HEK293 (cell line): ENCODE results near the gene MAP1B.

Experiments
- CTCF ChIA-PET: fragments of 350-600 bp; formaldehyde crosslinking; extraction: SDS; loops from one replicate; lab custom pipeline; 2021; ENCODE audit warnings: antibody characterized with exemption; lab: Yijun Ruan, JAX
- POLR2A ChIA-PET: fragments of 300-600 bp; formaldehyde crosslinking; extraction: SDS; loops from one replicate; lab custom pipeline; 2020; ENCODE audit warnings: antibody characterized with exemption, inconsistent platforms; lab: Yijun Ruan, JAX
- H3K27ac ChIP-seq: fragments of 200-500 bp; sonication (Bioruptor generic); 2 replicates; pipeline ENCODE4 v1.5.1; 2014; ENCODE audit warnings: low read depth, low read length, control low read depth, inconsistent platforms; ENCODE audit errors: extremely low read depth
- H3K36me3 ChIP-seq, 2 experiments: fragments of 200-500 bp in 1 of 2; sonication (Bioruptor generic) in 1 of 2; 1 replicate in 1 of 2; 2 replicates in 1 of 2; pipeline ENCODE4 v1.5.1; 2014 to 2017; ENCODE audit warnings: inconsistent platforms in 2 of 2, low read length in 2 of 2; ENCODE audit not compliant: control insufficient read depth in 2 of 2, insufficient read depth in 1 of 2
- H3K4me1 ChIP-seq: fragments of 200-500 bp; sonication (Bioruptor generic); 2 replicates; pipeline ENCODE4 v1.5.1; 2014; ENCODE audit warnings: mild to moderate bottlenecking, low read length, inconsistent platforms; ENCODE audit not compliant: control insufficient read depth, insufficient read depth
- H3K4me3 ChIP-seq: 2 replicates; pipeline ENCODE4 v1.5.1; 2011; ENCODE audit warnings: low read depth, mild to moderate bottlenecking, control low read depth, low read length, moderate library complexity
- H3K9me3 ChIP-seq: fragments of 200-500 bp; sonication (Bioruptor generic); 2 replicates; pipeline ENCODE4 v1.5.1; 2014; ENCODE audit warnings: low read depth, low read length, inconsistent platforms; ENCODE audit not compliant: control insufficient read depth, insufficient read depth
- GLIS1 ChIP-seq: fragments of 450-650 bp; formaldehyde crosslinking; IDR thresholded peaks from 2 replicates; pipeline ENCODE4 v1.5.1; 2016; ENCODE audit warnings: missing biosample characterization, missing genetic modification characterization
- MEIS1 ChIP-seq: sonication (generic); formaldehyde crosslinking; IDR thresholded peaks from 2 replicates; pipeline ENCODE4 v1.8.1; 2022; ENCODE audit warnings: missing genetic modification reagents, mild to moderate bottlenecking, borderline replicate concordance
- SP3 ChIP-seq: fragments of 450-650 bp; formaldehyde crosslinking; IDR thresholded peaks from 2 replicates; pipeline ENCODE4 v1.5.1; 2016; ENCODE audit warnings: missing biosample characterization, missing genetic modification characterization
- SP7 ChIP-seq: fragments of 450-650 bp; formaldehyde crosslinking; IDR thresholded peaks from 2 replicates; pipeline ENCODE4 v1.5.1; 2016; ENCODE audit warnings: missing biosample characterization, missing genetic modification characterization
- ZFHX2 ChIP-seq: fragments of 450-650 bp; formaldehyde crosslinking; conservative IDR thresholded peaks from 2 replicates; pipeline ENCODE4 v1.5.1; 2016; ENCODE audit warnings: missing biosample characterization, missing genetic modification characterization
- ZFP69B ChIP-seq: fragments of 450-650 bp; formaldehyde crosslinking; IDR thresholded peaks from 2 replicates; pipeline ENCODE4 v1.5.1; 2016; ENCODE audit warnings: missing biosample characterization, missing genetic modification characterization
- ZNF114 ChIP-seq: fragments of 450-650 bp; formaldehyde crosslinking; IDR thresholded peaks from 2 replicates; pipeline ENCODE4 v1.5.0; 2017; ENCODE audit warnings: missing biosample characterization, missing genetic modification characterization
- ZNF133 ChIP-seq: fragments of 450-650 bp; formaldehyde crosslinking; IDR thresholded peaks from 2 replicates; pipeline ENCODE4 v1.5.1; 2016; ENCODE audit warnings: missing biosample characterization, missing genetic modification characterization
- ZNF19 ChIP-seq: fragments of 450-650 bp; formaldehyde crosslinking; IDR thresholded peaks from 2 replicates; pipeline ENCODE4; 2016; ENCODE audit warnings: missing biosample characterization, missing genetic modification characterization, low read depth
- ZNF202 ChIP-seq: fragments of 450-650 bp; formaldehyde crosslinking; IDR thresholded peaks from 2 replicates; pipeline ENCODE4 v1.5.1; 2016; ENCODE audit warnings: missing biosample characterization, missing genetic modification characterization, borderline replicate concordance
- ZNF366 ChIP-seq: fragments of 450-650 bp; formaldehyde crosslinking; conservative IDR thresholded peaks from 2 replicates; pipeline ENCODE4 v1.5.1; 2016; ENCODE audit warnings: missing biosample characterization, missing genetic modification characterization
- ZNF514 ChIP-seq: fragments of 450-650 bp; formaldehyde crosslinking; IDR thresholded peaks from 2 replicates; pipeline ENCODE4 v1.5.1; 2016; ENCODE audit warnings: missing biosample characterization, missing genetic modification characterization
- ZNF530 ChIP-seq: fragments of 450-650 bp; formaldehyde crosslinking; IDR thresholded peaks from 2 replicates; pipeline ENCODE4 v1.5.1; 2016; ENCODE audit warnings: low read depth, missing biosample characterization, missing genetic modification characterization
- ZNF549 ChIP-seq: fragments of 450-650 bp; IDR thresholded peaks from 2 replicates; pipeline ENCODE4 v1.5.1; 2018; ENCODE audit warnings: missing biosample characterization, missing genetic modification characterization, mild to moderate bottlenecking, inconsistent platforms, moderate library complexity
- ZNF600 ChIP-seq: fragments of 450-650 bp; formaldehyde crosslinking; IDR thresholded peaks from 2 replicates; pipeline ENCODE4 v1.5.1; 2016; ENCODE audit warnings: missing biosample characterization, missing genetic modification characterization
- ZNF610 ChIP-seq: fragments of 450-650 bp; formaldehyde crosslinking; IDR thresholded peaks from 2 replicates; pipeline ENCODE4 v1.5.1; 2016; ENCODE audit warnings: missing biosample characterization, missing genetic modification characterization, borderline replicate concordance
- ZNF677 ChIP-seq: fragments of 450-650 bp; IDR thresholded peaks from 2 replicates; pipeline ENCODE4 v1.5.0; 2018; ENCODE audit warnings: missing biosample characterization, mild to moderate bottlenecking, missing genetic modification characterization, moderate library complexity
- ZNF768 ChIP-seq: fragments of 450-650 bp; formaldehyde crosslinking; IDR thresholded peaks from 2 replicates; pipeline ENCODE4 v1.5.1; 2018; ENCODE audit warnings: missing biosample characterization, mild to moderate bottlenecking, missing genetic modification characterization
- ZNF830 ChIP-seq: fragments of 450-650 bp; IDR thresholded peaks from 2 replicates; pipeline ENCODE4 v1.5.0; 2018; ENCODE audit warnings: missing biosample characterization, missing genetic modification characterization, low read depth, mild to moderate bottlenecking, moderate library complexity
- ZSCAN16 ChIP-seq: fragments of 450-650 bp; formaldehyde crosslinking; IDR thresholded peaks from 2 replicates; pipeline ENCODE4 v1.5.1; 2016; ENCODE audit warnings: missing biosample characterization, missing genetic modification characterization
- TF ChIP-seq, protein P1 (sequence below): fragments of 450-650 bp; formaldehyde crosslinking; IDR thresholded peaks from 2 replicates; pipeline ENCODE4 v1.5.0; 2017; ENCODE audit warnings: missing biosample characterization, missing genetic modification characterization, borderline replicate concordance
- TF ChIP-seq, protein P2 (sequence below): fragments of 450-650 bp; formaldehyde crosslinking; IDR thresholded peaks from 2 replicates; pipeline ENCODE4 v1.5.1; 2017; ENCODE audit warnings: missing biosample characterization, missing genetic modification characterization
- TF ChIP-seq, protein P3 (sequence below): fragments of 450-650 bp; formaldehyde crosslinking; IDR thresholded peaks from 2 replicates; pipeline ENCODE4 v1.5.1; 2016; ENCODE audit warnings: missing biosample characterization, missing genetic modification characterization

Gene MAP1B

DNA sequence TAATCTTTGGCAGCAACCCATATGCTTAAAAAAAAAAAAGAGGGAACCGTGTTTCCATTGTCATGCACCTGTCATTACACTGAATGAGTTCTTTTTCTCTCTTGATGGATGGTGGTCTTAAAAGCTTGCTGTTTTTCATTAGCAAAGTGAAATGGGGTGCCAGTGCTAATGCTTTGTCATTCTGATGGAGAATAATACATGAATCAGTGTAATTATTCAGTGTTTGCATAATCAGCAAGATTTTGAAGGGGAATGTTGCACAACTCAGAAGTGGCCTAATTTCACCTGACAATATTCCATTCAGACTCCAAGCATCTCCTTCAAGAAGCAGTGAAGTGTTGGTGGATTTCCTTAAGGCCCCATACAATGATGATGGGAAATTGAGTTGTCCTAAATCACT, 38.1 kb downstream of the MAP1B start:
- no peak overlapping the region for H3K27ac ChIP-seq
- no peaks in the 10 kb centered on the region for H3K9me3 ChIP-seq
- no peak for TF ChIP-seq ZNF114 (tag by site-specific recombination)
- TF ChIP-seq SP7, result no peak
- TF ChIP-seq, protein P1, sequence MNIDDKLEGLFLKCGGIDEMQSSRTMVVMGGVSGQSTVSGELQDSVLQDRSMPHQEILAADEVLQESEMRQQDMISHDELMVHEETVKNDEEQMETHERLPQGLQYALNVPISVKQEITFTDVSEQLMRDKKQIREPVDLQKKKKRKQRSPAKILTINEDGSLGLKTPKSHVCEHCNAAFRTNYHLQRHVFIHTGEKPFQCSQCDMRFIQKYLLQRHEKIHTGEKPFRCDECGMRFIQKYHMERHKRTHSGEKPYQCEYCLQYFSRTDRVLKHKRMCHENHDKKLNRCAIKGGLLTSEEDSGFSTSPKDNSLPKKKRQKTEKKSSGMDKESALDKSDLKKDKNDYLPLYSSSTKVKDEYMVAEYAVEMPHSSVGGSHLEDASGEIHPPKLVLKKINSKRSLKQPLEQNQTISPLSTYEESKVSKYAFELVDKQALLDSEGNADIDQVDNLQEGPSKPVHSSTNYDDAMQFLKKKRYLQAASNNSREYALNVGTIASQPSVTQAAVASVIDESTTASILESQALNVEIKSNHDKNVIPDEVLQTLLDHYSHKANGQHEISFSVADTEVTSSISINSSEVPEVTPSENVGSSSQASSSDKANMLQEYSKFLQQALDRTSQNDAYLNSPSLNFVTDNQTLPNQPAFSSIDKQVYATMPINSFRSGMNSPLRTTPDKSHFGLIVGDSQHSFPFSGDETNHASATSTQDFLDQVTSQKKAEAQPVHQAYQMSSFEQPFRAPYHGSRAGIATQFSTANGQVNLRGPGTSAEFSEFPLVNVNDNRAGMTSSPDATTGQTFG, result no peak
- TF ChIP-seq, protein P2, sequence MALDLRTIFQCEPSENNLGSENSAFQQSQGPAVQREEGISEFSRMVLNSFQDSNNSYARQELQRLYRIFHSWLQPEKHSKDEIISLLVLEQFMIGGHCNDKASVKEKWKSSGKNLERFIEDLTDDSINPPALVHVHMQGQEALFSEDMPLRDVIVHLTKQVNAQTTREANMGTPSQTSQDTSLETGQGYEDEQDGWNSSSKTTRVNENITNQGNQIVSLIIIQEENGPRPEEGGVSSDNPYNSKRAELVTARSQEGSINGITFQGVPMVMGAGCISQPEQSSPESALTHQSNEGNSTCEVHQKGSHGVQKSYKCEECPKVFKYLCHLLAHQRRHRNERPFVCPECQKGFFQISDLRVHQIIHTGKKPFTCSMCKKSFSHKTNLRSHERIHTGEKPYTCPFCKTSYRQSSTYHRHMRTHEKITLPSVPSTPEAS (tag by site-specific recombination), result no peak
- no peak for TF ChIP-seq ZFHX2 (tag by site-specific recombination)
- no peak for TF ChIP-seq ZNF202
- TF ChIP-seq ZNF19 (tag by site-specific recombination), result no peak
- no peak for TF ChIP-seq ZSCAN16 (tag by site-specific recombination)
- TF ChIP-seq, all 188 proteins: peak for 0
- H3K4me1 ChIP-seq, result peaks cover 15% of the 10 kb centered on the region
- POLR2A ChIA-PET, result no interaction called here
- peaks cover 0 to 2% of the 10 kb centered on the region in 2 experiments; a peak in 2 of 3 replicates for H3K36me3 ChIP-seq
- CTCF ChIA-PET, result interaction anchor here (0.5 kb wide), 1 partner anchor 1961 kb away, joined by 3 read pairs; no protein-coding TSS in a partner anchor
- no peak overlapping the region for H3K4me3 ChIP-seq

DNA sequence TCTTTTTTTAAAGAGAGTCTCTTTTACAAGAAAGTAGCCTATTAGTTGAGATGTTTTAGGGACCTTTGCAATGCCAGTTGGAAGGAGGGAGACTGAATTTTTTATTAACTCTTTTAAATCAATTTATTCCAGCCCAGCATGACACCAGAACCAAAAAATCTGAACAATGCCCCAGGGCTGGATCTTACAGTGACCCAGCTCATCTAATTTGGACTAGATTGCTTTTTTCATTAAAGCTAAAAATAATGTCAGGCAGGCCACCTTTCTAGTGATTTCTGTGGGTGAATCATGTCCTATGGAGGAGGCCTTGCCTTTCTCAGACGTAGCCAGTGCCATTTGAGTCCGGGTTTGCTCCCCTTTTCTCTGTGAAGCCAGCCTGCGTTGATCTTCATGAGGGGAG, 38.8 kb downstream of the MAP1B start:
- TF ChIP-seq ZNF549 (no peak), ZNF830 (tag by site-specific recombination) (no peak), ZNF366 (tag by site-specific recombination) (no peak), ZNF600 (tag by site-specific recombination) (no peak), GLIS1 (tag by site-specific recombination) (no peak), ZNF768 (tag by site-specific recombination) (no peak), ZNF514 (tag by site-specific recombination) (no peak), SP3 (tag by site-specific recombination) (no peak), ZNF530 (tag by site-specific recombination) (no peak), ZNF610 (tag by site-specific recombination) (no peak), MEIS1 (CRISPR knock-in tag) (no peak)
- Histone ChIP-seq H3K4me3 (no peak overlapping the region), H3K4me1 (peaks cover 16% of the 10 kb centered on the region), H3K27ac (no peak overlapping the region), H3K36me3 (peaks cover 0 to 2% of the 10 kb centered on the region in 2 experiments; a peak in 2 of 3 replicates), H3K9me3 (no peaks in the 10 kb centered on the region)
- POLR2A ChIA-PET, result no interaction called here
- CTCF ChIA-PET, result no interaction called here

DNA sequence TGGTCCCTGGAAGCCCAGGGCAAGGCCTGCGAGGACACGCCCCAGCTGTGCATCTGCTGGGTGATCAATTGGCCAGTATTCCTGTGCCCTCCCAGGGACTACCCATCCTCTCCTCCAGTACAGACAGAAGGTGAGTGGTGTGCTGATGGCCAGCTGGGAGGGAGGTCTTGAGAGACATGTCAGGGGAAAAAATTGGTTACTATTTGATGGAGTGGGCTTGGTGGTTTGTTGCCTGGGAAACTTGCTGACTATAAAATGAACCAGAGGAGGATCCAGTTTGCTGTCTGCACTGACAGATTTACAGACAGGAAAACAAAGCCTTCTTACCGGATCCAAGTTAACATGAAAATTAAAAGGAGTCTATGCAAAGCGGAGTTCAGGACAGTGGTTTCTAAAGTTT, 40.3 kb downstream of the MAP1B start:
- no peak overlapping the region for H3K27ac ChIP-seq
- H3K4me3 ChIP-seq, result no peak overlapping the region
- H3K4me1 ChIP-seq, result peaks cover 10% of the 10 kb centered on the region
- CTCF ChIA-PET, result interaction anchor here (0.9 to 1.3 kb wide), 2 partner anchors 98 to 161 kb away, joined by 3 read pairs; no protein-coding TSS in a partner anchor
- no peaks in the 10 kb centered on the region for H3K9me3 ChIP-seq
- POLR2A ChIA-PET, result no interaction called here
- peaks cover 0 to 2% of the 10 kb centered on the region in 2 experiments; a peak in 2 of 3 replicates for H3K36me3 ChIP-seq
- TF ChIP-seq ZNF677 (tag by site-specific recombination) (no peak), ZFP69B (tag by site-specific recombination) (no peak), ZNF133 (no peak)
- TF ChIP-seq, protein P3, sequence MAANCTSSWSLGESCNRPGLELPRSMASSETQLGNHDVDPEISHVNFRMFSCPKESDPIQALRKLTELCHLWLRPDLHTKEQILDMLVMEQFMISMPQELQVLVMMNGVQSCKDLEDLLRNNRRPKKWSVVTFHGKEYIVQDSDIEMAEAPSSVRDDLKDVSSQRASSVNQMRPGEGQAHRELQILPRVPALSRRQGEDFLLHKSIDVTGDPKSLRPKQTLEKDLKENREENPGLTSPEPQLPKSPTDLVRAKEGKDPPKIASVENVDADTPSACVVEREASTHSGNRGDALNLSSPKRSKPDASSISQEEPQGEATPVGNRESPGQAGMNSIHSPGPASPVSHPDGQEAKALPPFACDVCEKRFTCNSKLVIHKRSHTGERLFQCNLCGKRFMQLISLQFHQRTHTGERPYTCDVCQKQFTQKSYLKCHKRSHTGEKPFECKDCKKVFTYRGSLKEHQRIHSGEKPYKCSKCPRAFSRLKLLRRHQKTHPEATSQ (tag by site-specific recombination), result no peak
